NCI-H187 (cell line): ENCODE results near the gene DDX23.
"Not testable (repeated sequence)": the region's sequence is repeated elsewhere in the genome, so short reads cannot be mapped to it uniquely, and the experiment has no call there.

Experiments
- DNase-seq, 2 experiments: peaks; one replicate each; lab custom pipeline; 2025; lab: John Stamatoyannopoulos, UW

Gene DDX23

GRCh38 chr12:48862760-48863159, 10.8 kb upstream of the DDX23 start:
- no peak for DNase-seq

- DNase-seq: no peak
Observed at GRCh38 chr12:48861111-48861510, 9.1 kb upstream of the DDX23 start.

- not testable (repeated sequence) for DNase-seq
Observed at GRCh38 chr12:48860236-48860635, 8.3 kb upstream of the DDX23 start.

- no peak for DNase-seq
Observed at GRCh38 chr12:48859607-48860006, 7.6 kb upstream of the DDX23 start.

GRCh38 chr12:48858043-48858442, 6.1 kb upstream of the DDX23 start:
- no peak for DNase-seq

- DNase-seq: no peak
Observed at GRCh38 chr12:48857278-48857994, 5.5 kb upstream of the DDX23 start.

GRCh38 chr12:48856379-48856778, 4.4 kb upstream of the DDX23 start:
- DNase-seq: no peak

- DNase-seq: not testable (repeated sequence)
Observed at GRCh38 chr12:48854932-48855331, 3.0 kb upstream of the DDX23 start.

- no peak for DNase-seq
Observed at GRCh38 chr12:48854488-48854887, 2.5 kb upstream of the DDX23 start.

- DNase-seq: peak; percentile 80 to 90
Observed at GRCh38 chr12:48852734-48853688, 1.0 kb upstream of the DDX23 start.

- not testable (repeated sequence) for DNase-seq
Observed at GRCh38 chr12:48842021-48842420, 9.9 kb downstream of the DDX23 start.

GRCh38 chr12:48838048-48838447, 13.9 kb downstream of the DDX23 start:
- DNase-seq: no peak

GRCh38 chr12:48832321-48833060, 19.5 kb downstream of the DDX23 start:
- no peak for DNase-seq

GRCh38 chr12:48831257-48831656, 20.7 kb downstream of the DDX23 start:
- no peak for DNase-seq

GRCh38 chr12:48828841-48829575, 23.0 kb downstream of the DDX23 start:
- DNase-seq: no peak

GRCh38 chr12:48828293-48828692, 23.7 kb downstream of the DDX23 start:
- DNase-seq: no peak

GRCh38 chr12:48827513-48828096, 24.4 kb downstream of the DDX23 start:
- DNase-seq: no peak

- no peak for DNase-seq
Observed at GRCh38 chr12:48827026-48827425, 24.9 kb downstream of the DDX23 start.

GRCh38 chr12:48826209-48826855, 25.6 kb downstream of the DDX23 start:
- no peak for DNase-seq

- DNase-seq: no peak
Observed at GRCh38 chr12:48824905-48825304, 27.1 kb downstream of the DDX23 start.

- peak in 1 of 2 experiments; percentile 52 for DNase-seq
Observed at GRCh38 chr12:48824112-48824511, 27.9 kb downstream of the DDX23 start.
